ENCODE data around the gene IL12RB1.
"Not testable (repeated sequence)": the region's sequence is repeated elsewhere in the genome, so short reads cannot be mapped to it uniquely, and the experiment has no call there.

Gene IL12RB1

DNA sequence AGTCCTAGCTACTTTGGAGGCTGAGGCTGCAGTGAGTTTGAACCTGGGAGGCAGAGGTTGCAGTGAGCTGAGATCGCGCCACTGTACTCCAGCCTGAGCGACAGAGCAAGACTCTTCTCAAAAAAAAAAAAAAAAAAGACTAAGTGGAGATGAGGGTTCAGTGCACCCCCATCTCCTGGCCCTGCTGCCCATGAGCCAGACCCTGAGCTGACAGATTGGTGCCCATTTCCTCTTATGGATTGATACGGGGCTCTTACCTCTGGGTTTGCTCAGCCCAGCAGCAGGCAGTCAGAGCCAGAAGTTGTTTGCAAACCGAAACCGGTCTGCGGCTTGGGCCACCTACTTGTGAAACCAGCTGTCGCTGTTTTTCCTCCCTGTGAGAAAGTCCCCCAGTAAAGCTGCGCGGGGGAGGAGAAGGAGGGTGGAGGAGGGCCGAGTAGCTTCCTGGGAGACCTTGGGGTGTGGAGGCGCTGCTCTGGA, 41.9 kb downstream of the IL12RB1 start:
- DNase-seq = peak; percentile 95

DNA sequence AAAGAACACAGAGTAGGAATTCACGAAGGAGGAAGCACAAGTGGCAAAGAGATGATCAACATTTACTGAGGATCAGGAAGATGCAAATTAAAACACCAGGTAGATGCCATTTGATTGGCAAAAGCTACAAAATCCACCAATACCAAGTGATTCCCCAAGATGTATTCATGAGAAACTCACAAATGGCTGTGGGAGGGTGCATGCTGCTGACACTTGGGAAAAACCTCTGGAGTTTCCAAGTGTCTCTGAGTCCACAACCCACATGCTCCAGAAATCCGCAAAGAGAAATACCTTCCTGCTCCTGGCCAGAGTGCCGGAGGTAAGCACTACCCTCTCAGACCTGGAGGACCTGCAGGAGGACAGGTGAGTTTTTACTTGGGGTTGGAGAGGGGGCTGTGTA, 43.1 kb downstream of the IL12RB1 start:
- no peak for DNase-seq

DNA sequence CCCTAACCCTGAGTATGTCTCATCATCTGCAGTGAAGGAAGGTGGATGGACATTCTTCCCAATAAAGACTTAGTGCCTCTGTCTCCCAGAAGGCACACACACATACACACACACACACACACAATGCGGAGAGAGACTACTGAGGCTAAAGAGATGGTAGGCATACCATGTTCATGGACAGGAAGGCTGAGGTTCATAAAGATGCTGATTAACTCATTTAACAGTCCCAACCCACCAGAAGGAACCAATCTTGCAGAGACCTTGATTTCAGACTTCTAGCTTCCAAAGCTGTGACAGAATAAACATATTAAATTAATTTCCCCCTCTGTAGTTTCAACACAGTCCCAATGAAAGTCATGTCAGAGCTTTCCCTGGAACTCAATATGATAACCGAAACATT, 45.7 kb downstream of the IL12RB1 start:
- DNase-seq = no peak

DNA sequence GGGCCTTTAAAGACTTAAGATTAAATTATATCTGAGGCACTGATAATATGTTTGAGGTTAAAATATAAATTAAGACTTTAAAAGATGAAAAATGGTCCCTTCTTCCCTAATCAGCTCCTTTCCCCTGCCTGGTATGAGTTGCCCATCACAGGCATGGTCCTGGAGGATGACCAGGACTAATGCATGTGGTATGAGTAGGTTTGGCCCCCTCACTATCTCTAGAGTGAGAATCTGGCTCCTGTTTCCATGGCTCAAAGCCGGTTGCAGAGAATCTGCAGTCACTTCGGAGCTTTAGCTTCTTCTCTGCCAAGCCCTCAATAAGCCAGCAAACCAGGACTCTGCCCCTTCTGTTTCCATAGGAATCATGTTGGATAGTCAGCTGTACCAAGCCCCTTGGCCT, 54.6 kb downstream of the IL12RB1 start:
- DNase-seq = not testable (repeated sequence)

DNA sequence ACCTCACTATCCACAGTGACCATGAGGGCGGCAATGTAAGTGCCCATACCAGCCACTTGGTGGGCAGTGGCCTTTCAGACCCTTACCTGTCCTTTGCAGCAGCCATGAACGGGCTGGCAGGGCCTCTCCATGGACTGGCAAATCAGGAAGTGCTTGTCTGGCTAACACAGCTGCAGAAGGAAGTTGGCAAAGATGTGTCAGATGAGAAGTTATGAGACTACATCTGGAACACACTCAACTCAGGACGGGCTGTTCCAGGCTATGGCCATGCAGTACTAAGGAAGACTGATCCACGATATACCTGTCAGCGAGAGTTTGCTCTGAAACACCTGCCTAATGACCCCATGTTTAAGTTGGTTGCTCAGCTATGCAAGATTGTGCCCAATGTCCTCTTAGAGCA, 55.3 kb downstream of the IL12RB1 start:
- not testable (repeated sequence) for DNase-seq

DNA sequence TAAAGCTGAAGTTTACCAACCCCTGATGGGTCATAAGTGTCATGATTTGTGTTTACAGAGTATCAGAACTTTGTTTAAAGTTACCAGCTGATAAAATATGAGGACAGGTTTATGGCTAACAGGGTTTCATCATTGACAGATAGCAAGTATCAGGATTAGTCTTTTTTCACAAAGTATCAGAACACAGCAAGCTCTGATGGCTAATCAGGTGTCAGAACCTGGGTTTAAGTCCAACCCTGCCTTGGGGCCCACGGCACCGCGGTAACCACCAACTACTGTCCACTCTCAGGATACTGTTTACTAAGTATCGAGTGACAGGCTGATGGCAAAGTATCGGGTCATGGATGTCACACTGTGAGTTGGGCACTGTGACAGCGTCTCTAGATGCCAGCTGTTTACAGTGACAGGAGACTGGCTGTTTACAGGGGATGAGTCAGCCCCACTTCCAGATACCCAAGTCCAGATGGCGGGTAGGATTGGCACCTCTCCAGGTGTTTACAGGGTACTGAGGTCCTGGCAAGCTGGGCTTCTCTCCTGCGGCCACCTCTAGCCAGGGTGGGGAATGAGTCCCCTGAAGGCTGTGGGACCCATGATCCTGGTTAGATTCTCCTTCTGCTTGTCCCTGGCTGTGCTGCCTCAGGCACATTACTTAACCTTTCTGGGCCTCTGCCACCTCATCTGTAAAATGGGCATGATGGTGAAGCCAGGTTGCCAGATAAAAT, 57.0 kb downstream of the IL12RB1 start:
- DNase-seq = no peak

DNA sequence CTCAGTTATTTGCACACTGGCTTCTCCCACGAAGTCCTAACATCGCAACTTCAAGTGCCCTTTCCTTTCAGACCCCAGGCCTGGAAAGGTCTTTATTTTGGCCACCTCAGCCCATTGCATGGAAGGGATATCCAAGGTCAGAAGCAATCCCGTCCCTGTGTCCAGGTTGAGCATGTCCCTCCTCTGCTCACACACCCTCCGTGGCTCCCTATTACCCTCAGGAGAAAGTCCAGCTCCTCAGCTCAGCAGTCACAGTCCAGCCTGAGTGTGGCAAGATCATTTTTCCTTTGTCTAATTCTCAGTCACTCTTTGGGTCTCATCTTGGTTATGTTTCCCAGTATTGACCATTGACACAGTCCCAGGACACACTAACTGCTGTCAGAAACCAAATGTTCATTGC, 59.6 kb downstream of the IL12RB1 start:
- no peak for DNase-seq

DNA sequence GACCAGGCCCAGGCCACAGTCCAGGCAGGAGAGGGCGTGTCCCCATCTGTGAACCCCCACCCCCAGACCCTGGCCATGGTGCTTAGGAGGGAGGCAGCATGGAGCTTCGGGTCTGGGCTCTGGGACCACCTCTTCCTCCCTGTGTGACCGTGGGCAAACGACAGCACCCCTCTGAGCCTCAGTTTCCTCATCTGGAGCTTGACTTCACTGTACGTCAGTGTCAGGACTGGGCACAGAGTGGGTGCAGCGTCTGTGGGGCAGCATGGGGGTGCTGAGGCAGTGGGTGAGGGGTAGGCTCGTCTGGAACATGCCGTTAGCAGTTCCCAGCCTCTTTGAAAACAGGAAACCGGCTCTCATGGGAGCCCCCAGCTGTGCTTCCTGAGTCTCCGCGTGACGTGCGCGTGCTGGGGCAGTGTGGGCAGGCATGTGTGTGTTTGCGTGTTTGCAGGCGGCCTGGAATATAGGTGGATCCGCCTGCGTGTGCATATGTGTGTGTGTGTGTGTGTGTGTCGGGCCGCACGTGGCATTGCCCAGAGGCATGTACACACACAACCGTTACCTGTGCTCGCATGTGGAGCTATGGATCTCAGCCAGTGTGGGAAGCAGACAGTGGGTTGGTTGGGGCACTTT, 63.0 kb downstream of the IL12RB1 start:
- no peak for DNase-seq

DNA sequence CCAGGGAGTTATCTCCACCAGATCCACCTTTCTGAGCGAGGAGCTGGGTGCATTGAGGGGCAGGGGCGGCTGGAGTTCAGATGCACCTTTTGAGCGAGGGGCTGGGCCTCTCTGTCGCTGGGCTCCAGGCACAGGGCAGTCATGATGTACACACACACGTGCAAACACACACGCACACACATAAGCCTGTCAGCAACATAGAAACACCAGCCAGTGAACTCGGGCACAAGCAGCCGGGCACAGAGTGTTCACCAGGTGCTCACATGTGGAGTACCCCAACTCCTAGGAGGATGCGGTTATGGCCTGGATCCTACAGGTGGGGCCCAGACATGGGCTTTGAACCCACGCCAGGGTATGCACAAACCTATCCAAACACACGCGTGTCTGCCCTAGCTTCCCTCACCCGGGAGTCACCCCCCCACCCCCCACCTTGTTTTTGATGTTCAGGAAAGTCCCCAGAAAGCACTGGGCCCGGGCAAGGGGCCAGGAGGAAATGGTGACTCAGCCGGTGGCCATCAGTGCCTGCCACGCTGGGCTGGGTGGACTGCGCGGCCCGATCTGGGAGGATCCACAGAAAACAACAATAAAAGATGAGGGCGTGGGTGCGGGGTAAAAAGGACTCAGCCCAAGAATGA, 65.5 kb downstream of the IL12RB1 start:
- DNase-seq = peak; percentile 51

DNA sequence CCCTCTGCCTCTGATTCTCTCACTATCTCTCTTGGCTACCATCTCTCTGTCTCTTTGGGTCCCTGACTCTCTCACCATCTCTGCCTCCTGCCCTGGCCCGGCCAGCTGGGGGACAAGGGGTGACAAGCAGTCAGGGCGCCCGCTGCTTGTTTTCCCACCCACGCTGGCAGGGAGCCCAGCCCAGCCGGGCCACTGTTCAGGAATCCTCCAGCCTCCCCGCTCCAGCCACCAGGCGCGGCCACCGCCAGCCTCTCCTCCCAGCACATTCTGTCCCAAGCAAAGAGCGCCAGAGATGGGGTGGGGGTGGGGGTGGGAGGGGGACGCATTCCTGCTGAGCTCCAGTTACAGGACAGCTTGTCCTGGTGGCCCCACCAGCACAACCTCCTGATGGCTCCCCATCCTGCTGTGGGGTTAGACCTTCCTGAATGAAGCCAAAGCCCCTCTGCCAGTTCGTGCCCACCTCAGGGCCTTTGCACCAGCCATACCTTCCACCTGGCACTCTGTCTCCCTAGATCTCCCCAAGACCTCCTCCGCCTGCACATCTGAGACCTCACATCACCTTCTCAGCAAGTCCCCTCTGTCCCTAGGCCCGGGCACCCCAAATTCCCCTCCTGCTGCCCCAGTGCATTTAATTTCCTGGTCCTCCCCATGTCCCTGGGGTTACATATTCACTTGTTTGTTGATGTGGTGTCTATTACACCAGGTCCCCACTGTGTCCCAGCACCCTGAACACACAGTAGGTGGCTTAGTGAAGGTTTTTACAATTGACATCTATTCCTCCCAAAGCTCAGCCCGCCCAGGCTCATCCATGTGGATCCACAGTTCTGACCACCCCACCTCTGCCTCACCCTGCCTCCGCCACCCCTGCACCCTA, 66.3 kb downstream of the IL12RB1 start:
- no peak for DNase-seq

DNA sequence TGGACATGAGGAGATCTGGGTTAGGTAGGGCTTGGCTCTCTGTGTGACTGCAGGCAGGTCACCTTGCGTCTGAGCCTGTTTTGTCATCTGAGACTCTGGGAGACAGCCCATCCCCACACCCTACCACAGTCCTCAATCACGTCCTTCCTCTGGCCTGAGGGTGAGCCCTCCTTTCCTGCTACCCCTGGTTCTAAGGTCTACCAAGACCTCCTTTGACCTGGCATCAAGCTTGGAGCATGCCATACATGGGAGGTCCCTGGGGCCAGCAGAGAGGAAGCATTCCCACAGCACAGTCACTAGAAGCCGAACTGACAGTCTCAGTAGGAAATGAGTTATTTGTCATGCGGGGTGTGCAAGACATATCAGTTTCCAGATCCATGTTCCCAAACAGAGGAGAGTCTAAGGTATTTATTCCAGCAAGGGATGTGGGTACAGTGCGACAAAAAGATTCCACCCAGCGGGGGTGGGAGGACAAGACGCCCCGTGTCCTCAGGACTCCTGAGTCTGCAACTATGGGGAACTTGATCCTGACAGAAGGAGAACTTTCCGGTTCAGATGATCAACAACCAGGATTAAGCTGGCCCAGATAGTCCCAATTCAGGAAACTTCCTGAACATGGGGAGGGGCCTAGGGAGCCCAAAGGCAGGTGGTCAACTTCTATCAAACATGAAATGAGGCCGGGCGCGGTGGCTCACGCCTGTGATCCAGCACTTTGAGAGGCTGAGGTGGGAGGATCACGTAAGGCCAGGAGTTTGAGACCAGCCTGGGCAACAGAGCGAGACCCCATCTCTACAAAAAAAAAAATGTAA, 69.3 kb downstream of the IL12RB1 start:
- no peak for DNase-seq

DNA sequence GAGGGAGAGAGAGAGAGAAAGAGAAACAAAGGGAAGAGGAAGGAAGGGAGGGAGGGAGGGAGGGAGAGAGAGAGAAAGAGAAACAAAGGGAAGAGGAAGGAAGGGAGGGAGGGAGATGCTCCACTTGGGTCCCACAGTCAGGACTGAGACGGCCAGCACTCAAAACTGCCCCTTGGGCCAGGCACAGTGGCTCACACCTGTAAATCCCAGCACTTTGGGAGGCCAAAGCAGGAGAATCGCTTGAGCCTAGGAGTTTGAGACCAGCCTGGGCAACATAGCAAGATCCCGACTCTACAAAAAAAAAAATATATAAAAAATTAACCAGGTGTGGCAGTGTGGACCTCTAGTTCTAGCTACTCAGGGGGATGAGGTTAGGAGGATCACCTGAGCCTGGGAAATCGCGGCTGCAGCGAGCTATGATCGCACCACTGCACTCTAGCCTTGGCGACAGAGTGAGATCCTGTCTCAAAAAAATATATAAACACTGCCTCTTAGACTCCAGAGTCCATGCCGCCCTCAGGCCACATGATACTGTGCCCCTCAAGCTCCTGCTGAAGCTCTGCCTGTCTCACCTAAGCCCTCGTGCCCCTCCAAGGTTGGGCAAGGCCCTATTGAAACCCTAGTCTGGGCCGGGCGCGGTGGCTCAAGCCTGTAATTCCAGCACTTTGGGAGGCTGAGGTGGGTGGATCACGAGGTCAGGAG, 70.4 kb downstream of the IL12RB1 start:
- no peak for DNase-seq

DNA sequence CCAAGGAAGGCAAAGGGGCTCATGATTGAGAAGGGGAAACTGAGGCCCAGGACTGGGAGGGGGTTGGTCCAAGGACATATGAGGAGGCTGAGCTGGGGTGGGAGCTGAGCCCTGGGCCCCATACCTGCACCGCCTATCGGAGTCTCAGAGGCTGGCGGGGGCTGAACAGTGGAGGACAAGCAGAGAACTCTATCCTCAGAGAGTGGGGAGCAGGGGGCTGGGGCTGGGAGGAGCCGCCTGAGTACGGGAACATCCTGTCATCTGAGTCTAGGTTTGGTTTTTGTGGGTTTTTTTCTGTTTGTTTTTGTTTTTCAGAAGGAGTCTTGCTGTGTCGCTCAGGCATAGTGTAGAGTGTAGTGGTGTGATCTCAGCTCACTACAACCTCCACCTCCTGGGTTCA, 72.5 kb downstream of the IL12RB1 start:
- no peak for DNase-seq

DNA sequence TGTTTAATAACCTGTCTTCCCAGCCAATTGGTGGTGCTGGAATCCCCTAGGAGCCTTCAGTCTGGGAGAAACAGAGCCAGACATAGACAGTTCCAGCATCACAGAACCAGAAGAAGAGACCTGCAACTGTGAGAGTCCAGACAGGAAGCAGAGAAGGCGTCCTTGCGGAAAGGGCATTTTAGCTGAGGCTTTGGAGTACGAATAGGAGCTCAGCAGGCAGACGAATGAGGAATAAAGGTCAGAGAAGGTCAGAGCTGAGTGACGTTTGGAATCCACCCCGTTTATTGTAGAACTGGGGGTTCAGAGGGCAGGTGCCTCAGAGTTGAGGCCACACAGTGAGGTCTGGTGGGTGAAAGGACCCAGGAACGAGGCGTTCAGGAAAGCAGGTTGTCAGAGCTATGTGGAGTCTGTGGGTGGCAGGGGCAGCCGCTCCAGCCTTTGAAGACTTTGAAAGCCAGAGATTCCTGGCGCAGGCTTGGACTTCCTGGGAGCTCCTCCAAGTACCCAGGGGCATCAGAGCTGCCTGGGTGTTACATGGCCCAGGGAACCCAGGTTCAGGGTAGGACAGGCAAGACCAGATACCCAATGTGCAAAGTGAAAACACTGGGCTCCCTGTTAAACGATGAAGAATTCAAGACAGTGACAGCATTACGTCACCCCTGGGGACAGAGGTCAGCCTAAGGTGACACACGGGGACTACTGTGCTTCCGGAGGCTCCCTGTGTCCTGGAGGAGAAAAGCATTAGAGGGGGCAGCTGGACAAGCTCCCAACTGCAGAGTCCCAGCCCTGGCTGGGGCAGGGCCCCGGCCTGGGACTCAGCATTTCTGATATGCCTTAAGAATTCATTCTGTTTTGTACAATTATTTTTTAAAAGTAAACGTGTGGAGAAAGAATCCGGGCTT, 73.3 kb downstream of the IL12RB1 start:
- DNase-seq = no peak

DNA sequence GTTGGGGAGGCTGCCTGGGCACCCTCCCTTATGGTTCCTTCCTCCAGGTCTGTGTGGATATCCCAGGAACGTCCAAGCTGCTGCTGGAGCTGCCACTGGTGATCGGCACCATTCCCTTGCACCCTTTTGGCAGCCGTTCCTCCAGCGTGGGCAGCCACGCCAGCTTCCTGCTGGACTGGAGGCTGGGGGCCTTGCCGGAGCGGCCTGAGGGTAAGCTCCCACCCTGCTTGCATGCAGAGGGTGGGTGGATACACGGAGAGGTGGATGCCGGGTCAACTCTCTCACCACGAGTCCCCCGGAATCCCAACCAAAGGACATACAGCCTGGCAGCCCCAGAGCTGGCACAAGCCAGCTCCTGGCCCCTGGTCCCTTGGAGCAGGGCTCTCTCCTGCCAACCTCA, 76.6 kb downstream of the IL12RB1 start:
- DNase-seq = no peak

DNA sequence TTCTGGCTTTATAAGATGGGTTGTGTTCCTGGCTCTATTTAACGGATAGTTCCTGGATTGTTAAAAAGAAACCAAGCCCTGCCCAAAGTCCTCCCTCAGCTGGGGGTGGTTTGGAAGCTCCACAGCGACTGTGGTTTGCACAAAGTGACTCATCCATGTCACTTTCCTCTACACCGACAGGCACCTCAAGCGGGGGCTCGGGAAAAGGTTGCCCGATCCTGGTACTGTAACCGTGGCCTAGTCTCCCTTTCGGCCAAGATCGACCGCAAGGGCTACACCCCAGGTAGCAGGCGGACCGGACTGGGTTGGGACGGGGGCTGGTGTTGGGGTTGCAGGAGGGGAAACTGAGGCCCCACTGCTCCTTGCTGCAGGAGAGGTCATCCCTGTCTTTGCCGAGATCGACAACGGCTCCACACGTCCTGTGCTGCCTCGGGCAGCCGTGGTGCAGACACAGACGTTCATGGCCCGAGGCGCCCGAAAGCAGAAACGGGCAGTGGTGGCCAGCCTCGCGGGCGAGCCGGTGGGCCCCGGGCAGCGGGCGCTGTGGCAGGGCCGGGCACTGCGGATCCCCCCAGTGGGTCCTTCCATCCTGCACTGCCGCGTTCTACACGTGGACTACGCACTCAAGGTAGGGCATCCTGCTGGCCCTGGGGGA, 77.2 kb downstream of the IL12RB1 start:
- peak; percentile 35 for DNase-seq
